Lower lobe of right lung (tissue), 2 donors: Measurements from ENCODE around the gene DDAH1. TPM values are rescaled to one million over a fixed set of nuclear protein-coding genes. Genes with fewer than 3 reads are reported as not detected.

Source experiments
- ATAC-seq, 2 donors: fragments of 200-7000 bp; cut with Tn5 transposase; one replicate each; pipeline ENCODE4 v1.9.1; 2020 to 2022; ENCODE audit warnings: mild to moderate bottlenecking in 2 of 2, moderate library complexity in 2 of 2
- DNase-seq: peaks from one replicate; pipeline ENCODE4 v3.0.0-alpha.2; 2020
- H3K27ac ChIP-seq: fragments of 200-600 bp; one replicate; pipeline ENCODE4 v1.8.0; 2022
- H3K27me3 ChIP-seq: fragments of 200-600 bp; one replicate; pipeline ENCODE4 v1.8.0; 2022; ENCODE audit warnings: low read depth
- H3K36me3 ChIP-seq: fragments of 200-600 bp; one replicate; pipeline ENCODE4 v1.8.0; 2022; ENCODE audit warnings: mild to moderate bottlenecking
- H3K4me1 ChIP-seq: fragments of 200-600 bp; one replicate; pipeline ENCODE4 v1.8.0; 2022
- H3K4me3 ChIP-seq: fragments of 200-600 bp; one replicate; pipeline ENCODE4 v1.8.0; 2022; ENCODE audit warnings: mild to moderate bottlenecking
- H3K9me3 ChIP-seq: fragments of 200-600 bp; one replicate; pipeline ENCODE4 v1.8.0; 2022
- intact Hi-C: fragments of 100-400 bp; cut with DNase I; formaldehyde crosslinking; loops from one replicate; pipeline ENCODE4 v1.11.0; 2022
- total RNA-seq: library from RNA; stranded (reverse); fragmentation: NEBNext Ultra II Directional; extraction: Animal tissue kit (Norgen Biotek cat#: 25700); gene quantifications from one replicate; pipeline ENCODE4 v1.2.1, GENCODE V29; 2021
- TF ChIP-seq, protein P1 (sequence below): fragments of 200-600 bp; IDR thresholded peaks from one replicate; pipeline ENCODE4 v1.8.0; 2022; ENCODE audit warnings: antibody characterized with exemption, mild to moderate bottlenecking
- donor health status: DM: no; HTN: yes; CAD: no; lungs with severe emphysema.

DDAH1 gene
- total RNA-seq, 1 donor from 2014 or later: 48.4 TPM

DNA sequence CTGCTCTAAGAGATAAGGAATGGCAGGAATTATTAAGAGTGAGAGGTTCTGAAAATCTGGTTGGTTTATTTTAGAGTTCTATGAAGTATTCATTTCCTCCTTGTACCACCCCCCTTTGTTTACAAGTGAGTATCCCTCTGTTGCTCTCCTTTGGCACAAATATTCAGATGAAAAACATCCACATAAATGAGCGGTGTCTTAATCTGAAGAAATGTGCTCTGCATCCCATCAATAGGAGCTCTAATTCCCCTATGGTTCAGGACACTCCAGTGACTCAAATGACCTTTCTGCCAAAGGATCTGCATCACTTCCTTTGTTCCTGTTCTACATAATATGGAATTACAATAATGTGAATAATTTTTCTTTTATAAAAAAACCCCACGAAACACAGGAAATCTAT, 16.6 kb downstream of the DDAH1 start:
- Histone ChIP-seq H3K36me3 (no peaks in the 10 kb centered on the region), H3K4me1 (peaks cover 13% of the 10 kb centered on the region), H3K27ac (no peak overlapping the region), H3K9me3 (no peaks in the 10 kb centered on the region), H3K4me3 (no peak overlapping the region), H3K27me3 (no peaks in the 10 kb centered on the region)
- intact Hi-C loops: no loop called here
- TF ChIP-seq, protein P1, sequence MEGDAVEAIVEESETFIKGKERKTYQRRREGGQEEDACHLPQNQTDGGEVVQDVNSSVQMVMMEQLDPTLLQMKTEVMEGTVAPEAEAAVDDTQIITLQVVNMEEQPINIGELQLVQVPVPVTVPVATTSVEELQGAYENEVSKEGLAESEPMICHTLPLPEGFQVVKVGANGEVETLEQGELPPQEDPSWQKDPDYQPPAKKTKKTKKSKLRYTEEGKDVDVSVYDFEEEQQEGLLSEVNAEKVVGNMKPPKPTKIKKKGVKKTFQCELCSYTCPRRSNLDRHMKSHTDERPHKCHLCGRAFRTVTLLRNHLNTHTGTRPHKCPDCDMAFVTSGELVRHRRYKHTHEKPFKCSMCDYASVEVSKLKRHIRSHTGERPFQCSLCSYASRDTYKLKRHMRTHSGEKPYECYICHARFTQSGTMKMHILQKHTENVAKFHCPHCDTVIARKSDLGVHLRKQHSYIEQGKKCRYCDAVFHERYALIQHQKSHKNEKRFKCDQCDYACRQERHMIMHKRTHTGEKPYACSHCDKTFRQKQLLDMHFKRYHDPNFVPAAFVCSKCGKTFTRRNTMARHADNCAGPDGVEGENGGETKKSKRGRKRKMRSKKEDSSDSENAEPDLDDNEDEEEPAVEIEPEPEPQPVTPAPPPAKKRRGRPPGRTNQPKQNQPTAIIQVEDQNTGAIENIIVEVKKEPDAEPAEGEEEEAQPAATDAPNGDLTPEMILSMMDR: no peak
- DNase-seq: no peak
- ATAC-seq: no peak

DNA sequence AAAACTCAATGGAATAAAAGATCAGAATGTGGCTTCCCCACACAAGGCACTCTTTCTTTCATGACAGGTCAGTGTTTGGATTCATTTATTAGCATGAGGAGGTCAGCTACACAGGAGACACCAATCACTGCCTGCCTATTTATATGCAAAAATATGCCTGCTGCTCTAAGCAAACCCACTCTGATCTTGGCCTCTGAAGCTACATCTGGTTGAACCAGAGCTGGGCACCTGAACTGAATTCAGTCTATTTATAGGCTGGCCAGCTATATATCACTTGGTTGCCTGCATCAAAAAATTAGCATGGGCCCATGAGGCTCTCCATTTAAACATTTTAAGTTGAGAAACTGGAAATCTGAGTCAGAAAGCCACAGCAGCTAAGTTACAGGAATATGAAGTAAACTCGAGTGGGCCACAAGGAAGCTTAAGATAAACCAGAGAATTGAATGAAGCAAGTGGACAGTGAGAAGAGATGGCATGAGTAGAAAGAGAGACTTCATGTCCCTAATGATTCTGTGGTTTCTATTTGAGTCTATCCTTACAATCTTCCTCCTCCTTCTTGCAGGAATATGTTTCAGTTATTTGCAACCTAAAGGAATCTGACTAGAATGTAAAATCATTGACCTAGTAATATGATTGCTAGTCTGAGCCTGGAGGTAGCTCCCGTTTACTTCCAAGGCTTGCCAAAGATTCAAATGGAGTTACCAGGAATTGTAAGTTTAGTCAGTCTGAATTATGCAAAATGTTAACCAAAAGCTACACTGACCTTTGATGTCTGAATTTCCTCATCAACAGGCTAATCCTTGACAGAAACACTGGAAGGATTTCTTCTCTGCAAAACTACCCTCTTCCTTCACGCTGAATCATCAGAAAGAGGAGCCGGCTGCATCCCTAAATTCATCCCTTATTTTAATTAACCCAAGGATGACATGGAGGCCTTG, 17.7 kb downstream of the DDAH1 start:
- Histone ChIP-seq H3K9me3 (no peaks in the 10 kb centered on the region), H3K27me3 (no peaks in the 10 kb centered on the region), H3K4me3 (no peak overlapping the region), H3K4me1 (peaks cover 5% of the 10 kb centered on the region), H3K27ac (no peak overlapping the region), H3K36me3 (no peaks in the 10 kb centered on the region)
- DNase-seq (no peak), ATAC-seq (no peak)
- TF ChIP-seq, protein P1: no peak
- intact Hi-C loops: no loop called here

DNA sequence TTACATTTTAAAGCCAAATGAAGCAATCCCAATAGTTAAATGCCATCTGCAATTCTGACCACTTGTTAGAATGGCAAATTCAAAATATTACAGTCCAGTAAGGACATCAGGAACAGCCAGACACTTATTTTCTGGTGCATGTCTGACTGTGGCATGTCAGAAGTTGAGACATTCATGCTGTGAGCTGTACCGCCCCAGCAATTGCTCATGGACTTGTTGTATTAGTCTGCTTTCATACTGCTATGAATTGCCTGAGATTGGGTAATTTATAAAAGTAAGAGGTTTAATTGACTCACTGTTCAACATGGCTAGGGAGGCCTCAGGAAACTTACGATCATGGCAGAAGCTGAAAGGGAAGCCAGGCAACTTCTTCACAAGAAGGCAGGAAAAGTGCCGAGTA, 19.1 kb downstream of the DDAH1 start:
- intact Hi-C loops: no loop called here
- Histone ChIP-seq H3K4me3 (no peak overlapping the region), H3K4me1 (peaks cover 1% of the 10 kb centered on the region), H3K36me3 (no peaks in the 10 kb centered on the region), H3K27ac (no peak overlapping the region), H3K9me3 (no peaks in the 10 kb centered on the region), H3K27me3 (no peaks in the 10 kb centered on the region)
- DNase-seq: no peak
- ATAC-seq: no peak
- TF ChIP-seq, protein P1: no peak

DNA sequence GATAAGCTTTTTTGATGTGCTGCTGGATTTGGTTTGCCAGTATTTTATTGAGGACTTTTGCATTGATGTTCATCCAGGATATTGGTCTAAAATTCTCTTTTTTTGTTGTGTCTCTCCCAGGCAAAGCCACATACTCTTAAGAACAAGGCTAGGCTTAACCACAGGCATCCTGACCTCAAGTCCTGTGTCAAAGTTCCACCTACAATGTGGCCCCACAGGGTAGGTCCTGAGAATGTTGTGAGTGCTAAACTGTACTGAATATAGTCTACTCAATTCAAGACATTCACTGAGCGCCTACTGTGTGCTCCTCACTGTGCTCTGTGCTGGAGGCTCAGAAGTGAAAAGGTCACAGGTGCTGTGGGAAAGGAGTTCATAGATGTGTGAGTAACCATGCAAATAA, 20.6 kb downstream of the DDAH1 start:
- Histone ChIP-seq H3K36me3 (no peaks in the 10 kb centered on the region), H3K27ac (no peak overlapping the region), H3K27me3 (no peaks in the 10 kb centered on the region), H3K9me3 (no peaks in the 10 kb centered on the region), H3K4me1 (peaks cover 14% of the 10 kb centered on the region), H3K4me3 (no peak overlapping the region)
- DNase-seq: no peak
- ATAC-seq: no peak
- intact Hi-C loops: no loop called here
- TF ChIP-seq, protein P1: no peak

DNA sequence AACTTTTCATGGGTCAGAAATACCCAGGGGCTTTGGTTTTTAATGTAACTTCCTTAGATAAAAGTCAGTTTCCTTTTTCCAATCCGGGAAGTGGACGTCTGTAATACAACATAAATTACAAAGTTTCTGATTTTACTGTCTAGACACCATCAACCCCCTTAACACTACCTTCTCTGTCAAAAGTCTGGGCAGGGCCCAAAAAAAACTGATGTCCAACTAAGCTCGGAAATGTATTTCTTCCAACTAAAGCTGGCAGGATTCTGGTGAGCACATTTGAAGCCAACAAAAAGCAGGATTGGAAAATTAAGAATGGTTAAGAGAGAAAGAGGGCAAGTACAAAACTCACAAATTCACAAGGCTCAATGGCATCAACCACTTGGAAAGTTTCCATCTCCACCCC, 24.3 kb downstream of the DDAH1 start:
- Histone ChIP-seq H3K4me3 (no peak overlapping the region), H3K36me3 (no peaks in the 10 kb centered on the region), H3K27ac (no peak overlapping the region), H3K27me3 (no peaks in the 10 kb centered on the region), H3K9me3 (no peaks in the 10 kb centered on the region), H3K4me1 (peaks cover 14% of the 10 kb centered on the region)
- intact Hi-C loops: no loop called here
- DNase-seq (no peak), ATAC-seq (no peak)
- TF ChIP-seq, protein P1: no peak
